IMR-90 (cell line): ENCODE data around the gene PPP1R3F.

Experiments used
- BHLHE40 ChIP-seq: fragments of 150-350 bp; IDR thresholded peaks from 2 replicates; pipeline ENCODE4 v1.6.1; 2016; ENCODE audit warnings: mild to moderate bottlenecking, low read depth, low read length
- CEBPB ChIP-seq: IDR thresholded peaks from 2 replicates; pipeline ENCODE4 v1.6.1; 2012; ENCODE audit warnings: low read depth, low read length, improper control_type of control experiment
- CHD1 ChIP-seq: IDR thresholded peaks from 2 replicates; pipeline ENCODE4 v1.6.1; 2012; ENCODE audit warnings: low read depth, low read length, improper control_type of control experiment
- FOS ChIP-seq: fragments of 150-350 bp; IDR thresholded peaks from 2 replicates; pipeline ENCODE4 v1.6.1; 2016; ENCODE audit warnings: low read depth, low read length
- MAFK ChIP-seq: IDR thresholded peaks from 2 replicates; pipeline ENCODE4 v1.6.1; 2012; ENCODE audit warnings: low read depth, low read length, improper control_type of control experiment
- MAZ ChIP-seq: IDR thresholded peaks from 2 replicates; pipeline ENCODE4 v1.6.1; 2012; ENCODE audit warnings: low read depth, mild to moderate bottlenecking, low read length, improper control_type of control experiment, moderate library complexity, borderline replicate concordance
- MXI1 ChIP-seq: IDR thresholded peaks from 2 replicates; pipeline ENCODE4 v1.6.1; 2012; ENCODE audit warnings: low read depth, mild to moderate bottlenecking, low read length, moderate library complexity, borderline replicate concordance
- POLR2A ChIP-seq: IDR thresholded peaks from 2 replicates; pipeline ENCODE4 v1.6.1; 2012; ENCODE audit warnings: mild to moderate bottlenecking, low read depth, low read length
- RAD21 ChIP-seq: IDR thresholded peaks from 2 replicates; pipeline ENCODE4 v1.6.1; 2012; ENCODE audit warnings: low read length, improper control_type of control experiment
- RFX5 ChIP-seq: IDR thresholded peaks from 2 replicates; pipeline ENCODE4 v1.8.0; 2012; ENCODE audit warnings: low read depth, mild to moderate bottlenecking, low read length, moderate library complexity
- SMC3 ChIP-seq: fragments of 150-350 bp; IDR thresholded peaks from 2 replicates; pipeline ENCODE4 v1.6.1; 2016; ENCODE audit warnings: low read depth, mild to moderate bottlenecking, antibody characterized with exemption, low read length, moderate library complexity
- TF ChIP-seq, protein P1 (sequence below): conservative IDR thresholded peaks from 2 replicates; pipeline ENCODE4 v1.5.1; 2012; ENCODE audit warnings: mild to moderate bottlenecking, low read depth, low read length, improper control_type of control experiment
- TF ChIP-seq, protein P2 (sequence below): fragments of 150-350 bp; IDR thresholded peaks from 2 replicates; pipeline ENCODE4 v1.6.1; 2017; ENCODE audit warnings: mild to moderate bottlenecking, antibody characterized with exemption, low read length, low read depth

DNA sequence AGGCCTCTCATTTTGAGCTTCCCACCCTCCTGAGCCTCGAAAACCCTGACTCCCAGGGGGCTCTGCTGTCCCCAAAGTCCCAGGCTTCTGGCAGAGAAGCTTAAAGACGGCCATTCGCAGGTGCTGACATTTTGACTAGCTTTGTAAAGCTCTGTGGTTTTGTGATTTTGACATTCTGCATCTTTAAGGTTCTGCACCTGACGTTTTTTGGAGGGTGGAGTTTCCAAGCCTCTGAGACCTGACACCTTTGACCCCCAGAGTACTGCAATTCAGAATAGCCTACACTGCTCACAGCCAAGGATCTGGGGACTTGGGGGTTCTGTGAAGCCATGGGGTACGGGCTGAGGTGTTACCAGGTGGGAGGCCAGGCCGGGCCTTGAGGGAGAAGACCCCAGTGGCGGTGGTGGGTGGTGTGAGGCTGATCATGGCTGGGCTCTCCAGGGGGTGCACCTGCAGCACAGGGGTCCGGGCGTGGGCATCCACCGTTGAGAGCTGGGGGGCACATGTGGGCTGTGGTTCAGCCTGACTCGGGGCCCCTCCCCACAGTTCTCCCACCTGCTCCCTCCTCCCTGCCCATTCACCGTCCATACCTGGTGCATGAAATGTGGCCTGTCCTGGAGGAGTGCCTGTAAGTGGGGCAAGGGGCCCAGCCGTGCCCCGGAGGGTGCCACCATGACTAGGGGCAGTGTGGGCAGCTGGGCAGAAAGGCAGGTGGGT is 12.4 kb upstream of the PPP1R3F start:
- TF ChIP-seq CEBPB (no peak), POLR2A (no peak), RFX5 (no peak), SMC3 (no peak), MAFK (no peak), MAZ (no peak), CHD1 (no peak), RAD21 (no peak), MXI1 (no peak), FOS (no peak), BHLHE40 (no peak)
- TF ChIP-seq, protein P1, sequence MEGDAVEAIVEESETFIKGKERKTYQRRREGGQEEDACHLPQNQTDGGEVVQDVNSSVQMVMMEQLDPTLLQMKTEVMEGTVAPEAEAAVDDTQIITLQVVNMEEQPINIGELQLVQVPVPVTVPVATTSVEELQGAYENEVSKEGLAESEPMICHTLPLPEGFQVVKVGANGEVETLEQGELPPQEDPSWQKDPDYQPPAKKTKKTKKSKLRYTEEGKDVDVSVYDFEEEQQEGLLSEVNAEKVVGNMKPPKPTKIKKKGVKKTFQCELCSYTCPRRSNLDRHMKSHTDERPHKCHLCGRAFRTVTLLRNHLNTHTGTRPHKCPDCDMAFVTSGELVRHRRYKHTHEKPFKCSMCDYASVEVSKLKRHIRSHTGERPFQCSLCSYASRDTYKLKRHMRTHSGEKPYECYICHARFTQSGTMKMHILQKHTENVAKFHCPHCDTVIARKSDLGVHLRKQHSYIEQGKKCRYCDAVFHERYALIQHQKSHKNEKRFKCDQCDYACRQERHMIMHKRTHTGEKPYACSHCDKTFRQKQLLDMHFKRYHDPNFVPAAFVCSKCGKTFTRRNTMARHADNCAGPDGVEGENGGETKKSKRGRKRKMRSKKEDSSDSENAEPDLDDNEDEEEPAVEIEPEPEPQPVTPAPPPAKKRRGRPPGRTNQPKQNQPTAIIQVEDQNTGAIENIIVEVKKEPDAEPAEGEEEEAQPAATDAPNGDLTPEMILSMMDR: no peak
- TF ChIP-seq, protein P2, sequence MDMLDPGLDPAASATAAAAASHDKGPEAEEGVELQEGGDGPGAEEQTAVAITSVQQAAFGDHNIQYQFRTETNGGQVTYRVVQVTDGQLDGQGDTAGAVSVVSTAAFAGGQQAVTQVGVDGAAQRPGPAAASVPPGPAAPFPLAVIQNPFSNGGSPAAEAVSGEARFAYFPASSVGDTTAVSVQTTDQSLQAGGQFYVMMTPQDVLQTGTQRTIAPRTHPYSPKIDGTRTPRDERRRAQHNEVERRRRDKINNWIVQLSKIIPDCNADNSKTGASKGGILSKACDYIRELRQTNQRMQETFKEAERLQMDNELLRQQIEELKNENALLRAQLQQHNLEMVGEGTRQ: no peak
